ENCODE results near the gene PTCHD1.

DNA sequence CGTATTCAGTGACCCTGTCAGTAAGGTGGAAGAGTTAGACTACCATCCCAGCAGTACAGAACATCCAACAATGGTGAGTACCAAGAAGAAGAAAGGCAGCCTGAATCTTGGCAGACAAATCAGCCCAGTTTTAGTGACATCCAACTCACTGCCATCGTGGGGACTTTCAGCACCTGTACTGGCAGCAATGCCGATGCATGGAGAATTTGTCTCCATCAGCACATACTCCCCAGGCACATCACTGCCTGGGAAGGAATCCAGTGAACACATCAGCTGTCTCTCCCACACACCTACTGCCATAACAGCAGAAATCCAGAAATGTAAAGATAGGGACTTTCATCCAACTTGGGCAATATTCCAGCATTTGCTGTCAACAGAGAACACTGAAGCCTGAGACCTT, 29.8 kb downstream of the PTCHD1 start:
- TF ChIP-seq, protein P1, sequence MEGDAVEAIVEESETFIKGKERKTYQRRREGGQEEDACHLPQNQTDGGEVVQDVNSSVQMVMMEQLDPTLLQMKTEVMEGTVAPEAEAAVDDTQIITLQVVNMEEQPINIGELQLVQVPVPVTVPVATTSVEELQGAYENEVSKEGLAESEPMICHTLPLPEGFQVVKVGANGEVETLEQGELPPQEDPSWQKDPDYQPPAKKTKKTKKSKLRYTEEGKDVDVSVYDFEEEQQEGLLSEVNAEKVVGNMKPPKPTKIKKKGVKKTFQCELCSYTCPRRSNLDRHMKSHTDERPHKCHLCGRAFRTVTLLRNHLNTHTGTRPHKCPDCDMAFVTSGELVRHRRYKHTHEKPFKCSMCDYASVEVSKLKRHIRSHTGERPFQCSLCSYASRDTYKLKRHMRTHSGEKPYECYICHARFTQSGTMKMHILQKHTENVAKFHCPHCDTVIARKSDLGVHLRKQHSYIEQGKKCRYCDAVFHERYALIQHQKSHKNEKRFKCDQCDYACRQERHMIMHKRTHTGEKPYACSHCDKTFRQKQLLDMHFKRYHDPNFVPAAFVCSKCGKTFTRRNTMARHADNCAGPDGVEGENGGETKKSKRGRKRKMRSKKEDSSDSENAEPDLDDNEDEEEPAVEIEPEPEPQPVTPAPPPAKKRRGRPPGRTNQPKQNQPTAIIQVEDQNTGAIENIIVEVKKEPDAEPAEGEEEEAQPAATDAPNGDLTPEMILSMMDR (IDR thresholded peaks at IDR 0.05 in 2 of 3, conservative IDR thresholded peaks at IDR 0.05 in 1 of 3; ENCODE audit: borderline replicate concordance in 1 of 3, insufficient read depth in 1 of 3, low read depth in 2 of 3, low read length in 2 of 3) = no peak
- TF ChIP-seq SP1 (IDR thresholded peaks at IDR 0.05; ENCODE audit: low read depth) (no peak), POLR2AphosphoS5 (IDR thresholded peaks at IDR 0.05; ENCODE audit: low read depth, low read length) (no peak), CEBPB (IDR thresholded peaks at IDR 0.05; ENCODE audit: low read depth) (no peak)
